Left ventricle myocardium superior (tissue), 1 donor: Measurements from ENCODE around the gene SLC6A3. TPM values are rescaled to one million over a fixed set of nuclear protein-coding genes. Genes with fewer than 3 reads are reported as not detected.

Source experiments
- ATAC-seq: fragments of 200-7000 bp; cut with Tn5 transposase; one replicate; pipeline ENCODE4 v1.9.1; 2020; ENCODE audit warnings: mild to moderate bottlenecking, moderate library complexity
- DNase-seq: peaks from one replicate; pipeline ENCODE4 v3.0.0-alpha.2; 2020
- intact Hi-C: fragments of 100-400 bp; cut with micrococcal nuclease; formaldehyde crosslinking; loops from one replicate; pipeline ENCODE4 v1.11.0; 2022
- total RNA-seq: library from RNA; stranded (reverse); fragmentation: NEBNext Ultra II Directional; extraction: Animal tissue kit (Norgen Biotek cat#: 25700); gene quantifications from one replicate; pipeline ENCODE4 v1.2.1, GENCODE V29; 2021
- donor health status: DM: no; HTN: yes; CAD: no; lungs with severe emphysema.

Gene SLC6A3
- total RNA-seq, 1 donor from 2014 or later, result not detected

GRCh38 chr5:1345876-1346626 is 99.2 kb downstream of the SLC6A3 start:
- intact Hi-C loops, result no loop called here
- DNase-seq (no peak), ATAC-seq (no peak)

- ATAC-seq, result peak; percentile 98
- intact Hi-C loops, result no loop called here
- DNase-seq, result peak; percentile 94
Measured at GRCh38 chr5:1344975-1345838, 100.0 kb downstream of the SLC6A3 start, which contains the start of gene CLPTM1L. Gene CLPTM1L, minus strand, starts transcription at chr5:1345099. Its CDS starts 258 bp downstream, at chr5:1344841.

- DNase-seq, result no peak
- no peak for ATAC-seq
- intact Hi-C loops, result no loop called here
Measured at GRCh38 chr5:1343931-1344901, 101.0 kb downstream of the SLC6A3 start.

- ATAC-seq (no peak), DNase-seq (peak; percentile 27)
- intact Hi-C loops, result no loop called here
Measured at GRCh38 chr5:1343315-1343751, 101.9 kb downstream of the SLC6A3 start.

Other genes starting within 250 kb of the SLC6A3 start
- not detected for gene SLC6A19, start 243.8 kb downstream of the SLC6A3 start, total RNA-seq
- gene SLC6A18, start 220.1 kb downstream of the SLC6A3 start, total RNA-seq, result not detected
- gene TERT, start 150.4 kb downstream of the SLC6A3 start, total RNA-seq, result not detected
- gene CLPTM1L, start 100.3 kb downstream of the SLC6A3 start, total RNA-seq, result 31.5 TPM
- gene LPCAT1, start 78.5 kb upstream of the SLC6A3 start, total RNA-seq, result 13.4 TPM